GM18873 (cell line): ENCODE results near the gene FUT3.

ENCODE experiments used
- ATAC-seq: cut with Tn5 transposase; IDR thresholded peaks from one replicate; pipeline ENCODE4 v1.9.1; 2021; ENCODE audit warnings: mild to moderate bottlenecking, moderate library complexity, moderate number of reproducible peaks; ENCODE audit not compliant: unreplicated experiment, low FRiP score

Gene FUT3

DNA sequence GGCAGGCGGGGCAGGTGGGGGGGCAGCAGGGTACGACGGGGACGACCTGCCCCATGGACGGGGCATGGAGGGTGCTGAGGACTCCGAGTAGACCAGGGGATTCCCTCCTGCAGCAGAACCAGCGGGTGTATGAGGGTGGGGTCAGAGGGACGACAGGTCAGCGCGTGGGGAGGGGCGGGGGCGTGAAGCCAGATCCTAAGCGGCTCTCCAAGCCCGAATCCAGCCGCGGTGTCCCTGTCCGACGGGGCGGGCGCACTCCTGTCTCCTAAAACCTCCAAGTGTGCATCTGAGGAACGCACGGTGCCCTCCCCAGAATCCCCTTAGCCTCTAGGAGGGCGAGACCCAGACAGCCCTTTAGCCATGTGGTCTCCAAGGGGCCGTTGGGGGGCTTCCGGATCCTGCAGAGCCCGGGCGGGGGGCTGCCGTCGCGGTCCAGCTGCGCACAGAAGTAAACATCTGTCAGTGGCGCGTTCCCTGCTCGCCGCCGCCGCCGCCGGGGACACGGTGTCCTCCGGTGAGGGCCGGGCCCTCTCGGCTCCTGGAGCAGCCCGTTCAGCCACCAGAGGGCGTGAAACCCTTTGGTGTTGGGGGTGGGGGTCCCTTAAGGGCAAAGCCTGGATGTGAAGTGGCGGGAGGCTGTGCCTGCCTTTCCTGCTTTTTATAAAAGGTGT, 45.7 kb downstream of the FUT3 start:
- no peak for ATAC-seq

DNA sequence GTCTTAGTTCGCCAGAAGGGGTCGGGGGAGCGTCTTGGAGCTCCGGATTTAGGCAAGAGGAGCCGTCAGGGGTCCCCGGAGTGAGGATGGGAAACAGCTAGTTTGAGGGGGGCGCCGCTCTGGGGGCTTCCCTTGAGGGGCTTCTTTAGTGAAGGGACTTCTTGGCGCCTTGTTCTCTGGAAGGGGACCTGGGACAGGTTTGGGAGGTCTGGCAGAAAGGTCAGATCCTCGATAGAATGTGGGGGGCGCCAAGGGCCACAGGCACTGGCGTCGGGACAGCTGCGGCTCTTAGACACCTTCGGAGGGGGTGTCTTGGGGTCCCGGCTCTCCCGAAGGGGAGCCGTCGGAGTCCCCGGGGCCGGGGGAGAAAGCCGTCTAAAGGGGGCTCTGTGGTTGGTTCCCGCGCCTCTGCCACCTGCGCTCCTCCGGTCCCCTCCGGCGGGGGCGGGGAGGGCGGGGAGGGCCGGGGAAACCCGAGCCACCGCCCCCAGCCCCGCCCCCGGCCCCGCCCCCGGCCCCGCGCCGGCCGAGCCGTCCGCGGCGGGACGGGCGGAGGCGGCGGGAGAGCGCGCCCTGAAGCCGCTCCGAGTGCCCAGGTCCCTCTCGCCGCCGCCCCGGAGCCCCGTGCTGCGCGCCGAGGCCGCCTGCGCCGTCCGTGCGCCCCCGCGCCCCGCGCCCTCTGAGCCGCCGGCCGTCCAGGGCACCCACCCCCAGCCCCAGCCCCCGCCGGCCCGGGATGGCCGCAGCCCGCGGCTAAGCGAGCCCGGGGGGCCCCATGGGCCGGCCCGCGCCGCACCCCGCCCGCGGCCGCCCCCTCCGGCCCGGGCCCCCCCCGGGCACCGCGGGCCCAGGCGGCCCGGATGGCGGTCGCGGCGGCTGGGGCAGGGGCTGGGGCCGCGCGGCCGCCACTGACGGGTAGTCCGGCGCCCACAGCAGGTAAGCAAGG, 46.5 kb downstream of the FUT3 start, which contains the start of gene NRTN:
Gene NRTN, plus strand, starts transcription at position 552 of the 946 bp plus-strand sequence. CDS start 19,099 bp downstream, outside the sequence.
- no peak for ATAC-seq

DNA sequence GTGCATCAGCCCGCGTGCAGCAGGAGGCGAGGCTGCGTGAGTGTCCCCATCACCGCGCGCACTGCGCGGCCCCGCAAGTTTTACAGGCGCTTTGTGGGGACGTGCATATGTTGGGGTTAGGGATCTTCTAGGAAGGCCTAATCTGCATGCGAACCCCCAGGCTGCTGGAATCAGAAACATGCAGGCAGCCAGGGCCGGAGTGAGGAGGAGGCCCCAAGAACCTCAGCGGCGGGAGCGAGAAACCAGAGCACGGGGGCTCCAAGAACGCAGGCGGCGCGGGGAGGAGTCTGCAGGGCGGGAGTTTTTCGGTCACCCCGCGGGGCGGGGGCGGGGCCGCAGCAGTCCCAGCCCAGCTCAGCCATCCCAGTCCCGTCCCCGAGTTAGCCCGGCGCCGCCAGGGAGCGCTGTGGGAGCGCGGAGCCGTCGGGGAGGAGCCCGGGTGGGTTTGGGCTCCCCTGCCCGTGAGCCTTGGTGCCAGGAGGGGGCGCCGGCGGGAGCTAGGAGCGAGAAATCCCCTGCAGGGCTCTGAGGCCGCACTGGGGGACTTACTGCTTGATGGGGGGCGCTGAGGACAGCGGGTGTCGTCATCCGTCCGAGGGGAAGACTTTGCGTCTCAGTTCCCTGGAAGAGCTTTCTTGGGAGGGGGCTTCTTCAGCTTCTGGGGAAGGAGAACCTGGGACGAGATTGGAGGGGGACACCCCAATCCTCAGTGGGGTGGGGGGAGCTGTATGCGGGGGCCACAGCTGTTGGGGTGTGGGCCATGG, 47.3 kb downstream of the FUT3 start:
- ATAC-seq: peak; percentile 60

DNA sequence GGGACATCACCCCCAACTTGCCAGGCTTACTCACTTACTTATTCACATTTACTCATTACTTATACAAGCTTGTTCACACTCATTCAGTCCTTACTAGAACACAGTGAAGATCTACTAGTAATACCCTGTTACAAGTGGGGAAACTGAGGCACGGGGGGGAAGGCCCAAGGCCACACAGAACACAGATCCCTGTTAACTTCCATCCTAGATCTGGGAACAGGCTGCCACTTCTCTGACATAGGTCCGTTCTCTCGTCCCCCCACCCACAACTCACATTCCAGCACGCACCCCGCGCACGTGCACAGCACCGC, 47.9 kb downstream of the FUT3 start:
- no peak for ATAC-seq

DNA sequence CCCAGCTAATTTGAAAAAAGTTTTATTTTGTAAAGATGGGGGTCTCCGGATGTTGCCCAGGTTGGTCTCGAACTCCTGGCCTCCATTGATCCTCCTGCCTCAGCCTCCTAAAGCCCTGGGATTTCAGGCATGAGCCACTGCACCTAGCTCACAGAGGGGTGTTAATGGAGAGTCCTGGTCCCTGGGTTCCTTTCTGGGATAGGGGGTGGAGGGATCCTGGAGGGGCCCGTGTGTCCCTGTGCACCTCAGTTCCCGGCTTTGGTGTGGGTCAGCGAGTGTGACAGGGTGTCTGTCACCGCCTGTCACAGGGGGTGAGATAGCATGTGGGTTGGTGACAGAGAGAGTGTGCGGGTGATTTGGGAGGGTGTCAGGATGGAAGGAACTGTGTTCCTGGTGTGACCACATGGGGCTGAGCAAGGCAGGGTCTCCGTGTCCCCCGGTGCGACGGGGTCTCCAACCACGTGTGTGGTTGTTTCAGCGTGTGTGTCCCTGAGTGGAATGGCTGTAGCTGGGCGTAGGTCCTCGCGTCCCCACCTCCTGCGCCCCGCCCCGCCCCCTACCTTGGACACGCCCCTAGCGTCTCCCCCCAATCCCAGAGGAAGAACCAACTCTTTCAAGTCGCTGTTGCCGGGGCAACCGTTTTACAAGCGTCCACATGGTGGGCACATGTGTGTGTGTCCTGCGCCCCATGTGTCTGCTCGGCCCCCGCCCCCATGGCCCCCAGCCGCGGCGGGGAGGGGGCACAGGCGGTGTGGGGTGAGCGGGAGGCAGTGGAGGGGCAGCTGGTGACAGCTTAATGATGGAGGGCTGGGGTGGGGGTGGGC, 49.2 kb downstream of the FUT3 start:
- no peak for ATAC-seq

DNA sequence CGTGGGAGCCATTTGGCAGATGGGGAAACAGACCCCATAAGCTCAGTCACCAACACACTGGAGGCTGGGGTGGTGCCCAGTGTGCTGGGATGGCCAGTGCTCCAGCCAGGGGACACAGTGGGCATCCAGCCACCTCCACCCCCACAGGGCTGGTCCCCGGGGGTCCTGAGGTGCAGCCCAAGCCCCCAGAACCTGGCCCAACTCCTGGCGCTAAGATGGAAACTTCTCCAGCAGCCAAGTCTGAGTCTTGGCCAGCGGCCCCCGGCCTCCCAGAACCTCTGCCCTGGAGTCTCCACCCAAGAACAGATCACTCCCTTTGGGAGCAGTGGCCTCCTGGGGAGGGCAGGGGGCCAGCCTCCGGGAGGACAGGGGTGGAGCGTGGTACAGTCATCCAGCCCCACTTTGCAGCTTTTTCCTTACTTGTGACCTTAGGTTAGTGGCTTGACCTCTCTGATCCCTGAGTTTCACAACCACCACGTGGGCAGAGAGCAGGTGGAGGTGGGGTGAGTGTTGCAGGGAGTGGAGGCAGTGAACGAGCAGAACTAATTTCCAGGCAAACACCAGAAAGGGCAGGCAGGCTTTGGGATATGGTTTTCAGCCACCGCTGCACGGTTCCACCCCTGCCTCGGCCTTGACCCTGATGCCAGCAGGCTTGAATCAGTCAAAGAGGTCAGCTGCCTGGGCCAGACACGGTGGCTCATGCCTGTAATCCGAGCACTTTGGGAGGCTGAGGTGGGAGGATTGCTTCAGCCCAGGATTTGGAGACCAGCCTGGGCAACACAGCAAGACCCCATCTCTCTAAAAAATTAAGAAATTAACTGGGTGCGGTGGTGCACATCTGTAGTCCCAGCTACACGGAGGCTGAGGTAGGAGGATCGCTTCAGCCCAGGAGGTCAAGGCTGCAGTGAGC, 50.6 kb downstream of the FUT3 start:
- no peak for ATAC-seq

DNA sequence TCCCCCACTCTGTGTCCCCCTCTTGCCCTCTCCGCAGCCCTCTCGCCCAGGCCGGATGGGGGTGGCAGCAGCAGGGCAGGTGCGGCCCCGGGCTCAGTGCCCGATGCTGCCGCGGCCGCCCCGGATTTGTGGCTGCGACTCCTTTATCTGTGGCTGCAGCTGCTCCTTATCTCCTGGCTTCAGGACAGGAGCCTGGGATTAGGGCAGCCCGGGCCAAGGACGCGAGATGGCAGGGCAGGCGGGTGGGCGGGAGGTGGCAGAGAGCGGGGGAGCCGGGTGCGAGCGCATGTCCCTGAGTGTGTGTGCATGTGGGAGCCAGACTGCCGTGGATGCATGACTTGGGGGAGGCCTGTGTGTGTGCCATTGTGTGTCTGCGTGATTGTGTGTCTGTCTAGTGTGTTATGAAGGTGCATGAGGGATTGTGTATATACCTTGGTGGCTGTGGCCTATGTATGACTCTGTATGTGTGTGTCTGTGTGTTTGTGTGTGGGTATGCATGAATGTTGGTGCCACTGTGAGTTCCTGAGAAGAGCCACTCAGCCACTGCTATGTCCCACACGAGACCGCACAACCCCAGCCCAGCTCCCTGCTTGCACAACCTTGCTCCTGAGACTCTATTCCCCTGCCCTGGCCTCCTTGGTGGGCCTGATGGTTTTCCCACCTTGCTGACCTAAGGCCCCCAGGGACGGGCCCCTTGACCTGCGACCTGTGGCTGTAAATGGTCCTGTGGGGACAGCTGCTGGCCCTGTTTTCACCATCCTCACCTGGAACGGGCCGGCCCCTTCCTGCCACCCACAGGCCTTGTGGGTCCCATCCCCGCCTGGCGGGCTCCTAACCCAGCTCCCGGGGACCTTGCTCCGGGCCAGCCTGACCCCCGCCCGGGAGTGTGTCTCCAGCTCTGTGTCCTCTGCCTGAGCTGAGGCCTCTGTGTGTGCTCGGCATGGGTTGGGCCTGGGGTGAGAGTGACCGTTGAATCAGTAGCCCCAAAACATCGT, 51.7 kb downstream of the FUT3 start:
- ATAC-seq: no peak

DNA sequence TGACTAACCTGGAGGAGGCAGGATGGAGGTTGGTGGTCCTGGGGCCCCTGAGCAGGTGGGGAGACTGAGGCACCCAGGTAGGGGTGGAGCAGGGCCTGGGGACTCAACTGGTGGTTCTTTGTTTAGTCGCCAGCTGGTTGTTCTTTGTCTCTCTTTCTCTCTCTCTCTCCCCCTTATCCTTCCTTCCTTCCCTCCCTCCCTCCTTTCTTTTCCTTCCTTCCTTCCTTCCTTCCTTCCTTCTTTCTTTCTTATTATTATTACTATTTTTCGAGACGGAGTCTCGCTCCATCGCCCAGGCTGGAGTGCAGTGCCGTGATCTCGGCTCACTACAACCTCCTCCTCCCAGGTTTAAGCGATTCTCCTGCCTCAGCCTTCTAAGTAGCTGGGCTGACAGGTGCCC, 53.0 kb downstream of the FUT3 start:
- no peak for ATAC-seq

DNA sequence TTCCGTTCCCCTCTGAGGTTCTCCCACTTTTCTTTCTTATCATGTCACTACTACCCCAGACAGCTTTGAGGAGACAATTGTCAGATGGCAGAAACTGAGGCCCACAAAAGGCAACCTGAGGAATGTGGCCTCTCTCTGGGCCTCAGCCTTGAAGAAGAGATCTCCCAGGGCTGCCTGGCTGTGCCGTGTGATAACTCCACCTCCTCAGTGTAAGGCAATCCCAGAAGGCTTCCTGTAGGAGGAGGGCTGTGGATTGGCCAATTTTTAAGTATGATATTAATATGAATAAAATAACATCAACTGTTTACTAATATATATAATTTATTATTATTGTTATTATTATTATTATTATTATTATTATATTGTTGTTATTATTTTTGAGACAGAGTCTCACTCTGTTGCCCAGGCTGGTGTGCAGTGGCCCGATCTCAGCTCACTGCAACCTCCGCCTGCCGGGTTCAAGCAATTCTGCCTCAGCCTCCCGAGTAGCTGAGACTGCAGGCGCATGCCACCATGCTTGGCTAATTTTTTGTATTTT, 55.8 kb downstream of the FUT3 start:
- ATAC-seq: no peak

DNA sequence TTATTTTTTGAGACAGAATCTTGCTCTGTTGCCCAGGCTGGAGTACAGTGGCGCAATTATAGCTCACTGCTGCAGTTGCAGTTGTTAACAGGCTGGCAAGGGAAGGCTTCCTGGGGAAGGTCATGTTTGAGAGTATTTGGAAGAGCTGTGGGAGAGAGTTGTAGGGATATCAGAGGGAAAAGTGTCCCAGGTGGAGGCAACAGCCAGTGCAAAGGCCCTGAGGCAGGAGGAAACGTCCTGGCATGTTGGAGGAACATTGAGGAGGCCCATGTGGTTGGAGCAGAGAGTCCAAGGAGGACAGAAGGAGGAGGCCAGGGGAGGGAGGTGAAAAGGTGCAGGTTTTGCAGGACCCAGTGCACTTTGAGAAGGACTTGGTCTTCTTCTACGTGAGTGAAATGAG, 58.1 kb downstream of the FUT3 start:
- ATAC-seq: no peak
